Heart left ventricle (tissue), 16 donors: ENCODE data around the gene NPHS1. TPM values are rescaled to one million over a fixed set of nuclear protein-coding genes. Genes with fewer than 3 reads are reported as not detected.
A peak's percentile ranks its signal among the peaks of the same experiment; 100 is the strongest.

ENCODE experiments used
- ATAC-seq, 4 donors: fragments of 200-7000 bp; cut with Tn5 transposase; one replicate each; pipeline ENCODE4 v1.9.1; 2020 to 2022; ENCODE audit warnings: moderate library complexity in 4 of 4, mild to moderate bottlenecking in 3 of 4, moderate number of reproducible peaks in 1 of 4
- DNase-seq, 5 donors: peaks; one replicate each; pipeline ENCODE4 v3.0.0-alpha.2; 2020
- H3K27ac ChIP-seq, 12 donors: fragments of 200-600 bp; sonication (generic) in 4 of 12; one replicate each; pipeline versions ENCODE4 v1.5.0 to v1.8.0; 2016 to 2022; ENCODE audit warnings: mild to moderate bottlenecking in 2 of 12
- H3K27me3 ChIP-seq, 9 donors: fragments of 200-600 bp; sonication (generic) in 2 of 9; one replicate each; pipeline versions ENCODE4 v1.5.1 to v1.8.0; 2016 to 2022; ENCODE audit warnings: mild to moderate bottlenecking in 3 of 9
- H3K36me3 ChIP-seq, 9 donors: fragments of 200-600 bp; sonication (generic) in 2 of 9; one replicate each; pipeline versions ENCODE4 v1.5.0 to v1.8.0; 2018 to 2022; ENCODE audit warnings: mild to moderate bottlenecking in 2 of 9
- H3K4me1 ChIP-seq, 12 donors: fragments of 200-600 bp; sonication (generic) in 4 of 12; one replicate each; pipeline versions ENCODE4 v1.5.0 to v1.8.0; 2016 to 2022; ENCODE audit warnings: mild to moderate bottlenecking in 3 of 12
- H3K4me3 ChIP-seq, 12 donors: fragments of 200-600 bp; sonication (generic) in 4 of 12; one replicate each; pipeline versions ENCODE4 v1.5.0 to v1.8.0; 2017 to 2022; ENCODE audit warnings: mild to moderate bottlenecking in 9 of 12, moderate library complexity in 4 of 12
- H3K9me3 ChIP-seq, 12 donors: fragments of 200-600 bp; sonication (generic) in 4 of 12; one replicate each; pipeline versions ENCODE4 v1.5.0 to v1.8.0; 2016 to 2022; ENCODE audit warnings: mild to moderate bottlenecking in 1 of 12
- POLR2A ChIP-seq, 2 donors: fragments of 450-650 bp; IDR thresholded peaks; one replicate each; pipeline ENCODE4 v1.6.1; 2017; ENCODE audit warnings: antibody characterized with exemption in 2 of 2, mild to moderate bottlenecking in 2 of 2, moderate library complexity in 2 of 2
- whole genome bisulfite sequencing, 4 donors: extraction: QIAGEN DNeasy Blood & Tissue Kit in 2 of 4; methylation state at CpG; one replicate each; pipeline versions ENCODE4 v1.1.5 to v1.1.7; 2013 to 2018; 5-methylcytosine and 5-hydroxymethylcytosine counted together
- intact Hi-C, 10 donors: fragments of 100-400 bp; cut with DNase I; formaldehyde crosslinking; loops; one replicate each; pipeline versions ENCODE4 v1.11.1 to v1.14.2; 2022
- polyA plus RNA-seq, 2 donors: library from polyadenylated mRNA; stranded (reverse); fragments of 200-250 nt; gene quantifications; one replicate each; pipeline ENCODE4 v1.2.3, GENCODE V29; 2013
- total RNA-seq, 9 donors: library from RNA; depleted of rRNA in 2 of 9; stranded (reverse); fragments of >200 nt in 2 of 9; fragmentation: NEBNext Ultra II Directional in 3 of 9; extraction: Animal tissue kit (Norgen Biotek cat#: 25700) in 3 of 9; gene quantifications; one replicate each; pipeline versions ENCODE4 v1.1.0 to v1.2.4, GENCODE V29; 2016 to 2023
- TF ChIP-seq, protein P1 (sequence below), 12 donors: fragments of 200-600 bp; sonication (generic) in 4 of 12; IDR thresholded peaks; one replicate each; pipeline versions ENCODE4 v1.5.0 to v1.8.0; 2018 to 2022; ENCODE audit warnings: antibody characterized with exemption in 12 of 12, mild to moderate bottlenecking in 5 of 12
- donor health status: ischemic (EF 13 %, LVEDD 7.1; RV severe dilation, severe dysfunction).
- donor health status: healthy with polysubstance abuse.
- donor health status: DM: no; HTN: yes; CAD: no.
- donor health status: DM: no; HTN: no; CAD: no.
- donor health status: ischemic (EF 25% LVEDD 6.9; RV normal size, moderate dysfunction).
- donor health status: ischemic (EF 25% LVEDD 5.7; RV mildly dilated, moderate dysfunction).
- donor health status: healthy.
- donor health status: DM: yes; HTN: yes; CAD: no.
- donor health status: ischemic (EF 35%, LVEDD 5.7; RV mildly dilated, moderate dysfunction).
- donor health status: nonischemic (EF 11% LVEDD 7.7; RV severe dilation, severe dysfunction).
- donor health status: DM: yes; HTN: yes; CAD: no.
- donor health status: PGD.
- donor health status: ischemic (EF 29% LVEDD 5.4; RV normal size, mild dysfunction).
- donor health status: nonischemic (EF 23%, LVEDD 6.1; RV moderate dilation, normal function).

Gene NPHS1
- total and polyA plus RNA-seq, 11 donors = 1.0 TPM; not detected in 10

DNA sequence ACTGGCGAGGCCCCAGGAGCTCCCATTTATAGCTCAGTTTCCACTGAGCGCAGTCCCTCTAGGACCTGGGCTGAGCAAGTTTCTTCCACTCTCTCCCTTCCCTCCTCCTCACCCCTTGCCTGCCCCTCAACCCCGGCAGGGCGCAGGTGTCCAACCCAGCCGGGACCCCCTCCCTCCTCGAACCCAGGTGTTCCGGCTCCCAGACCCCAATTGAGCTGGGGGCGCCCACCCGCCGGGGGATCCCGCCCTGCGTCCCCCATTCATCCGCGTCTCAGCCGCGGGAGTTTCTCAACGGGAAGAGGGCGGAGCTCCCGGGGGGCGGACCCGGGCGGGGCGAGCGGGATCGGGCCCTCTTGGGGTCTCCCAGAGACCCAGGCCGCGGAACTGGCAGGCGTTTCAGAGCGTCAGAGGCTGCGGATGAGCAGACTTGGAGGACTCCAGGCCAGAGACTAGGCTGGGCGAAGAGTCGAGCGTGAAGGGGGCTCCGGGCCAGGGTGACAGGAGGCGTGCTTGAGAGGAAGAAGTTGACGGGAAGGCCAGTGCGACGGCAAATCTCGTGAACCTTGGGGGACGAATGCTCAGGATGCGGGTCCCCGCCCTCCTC is 4.3 kb upstream of the NPHS1 start, which contains the start of gene KIRREL2:
KIRREL2 (plus strand) TSS at position 366 of the 604 bp plus-strand sequence; CDS start at position 575, 209 bp downstream.
- peak in 2 of 4 donors; percentile 35 to 51 for ATAC-seq

DNA sequence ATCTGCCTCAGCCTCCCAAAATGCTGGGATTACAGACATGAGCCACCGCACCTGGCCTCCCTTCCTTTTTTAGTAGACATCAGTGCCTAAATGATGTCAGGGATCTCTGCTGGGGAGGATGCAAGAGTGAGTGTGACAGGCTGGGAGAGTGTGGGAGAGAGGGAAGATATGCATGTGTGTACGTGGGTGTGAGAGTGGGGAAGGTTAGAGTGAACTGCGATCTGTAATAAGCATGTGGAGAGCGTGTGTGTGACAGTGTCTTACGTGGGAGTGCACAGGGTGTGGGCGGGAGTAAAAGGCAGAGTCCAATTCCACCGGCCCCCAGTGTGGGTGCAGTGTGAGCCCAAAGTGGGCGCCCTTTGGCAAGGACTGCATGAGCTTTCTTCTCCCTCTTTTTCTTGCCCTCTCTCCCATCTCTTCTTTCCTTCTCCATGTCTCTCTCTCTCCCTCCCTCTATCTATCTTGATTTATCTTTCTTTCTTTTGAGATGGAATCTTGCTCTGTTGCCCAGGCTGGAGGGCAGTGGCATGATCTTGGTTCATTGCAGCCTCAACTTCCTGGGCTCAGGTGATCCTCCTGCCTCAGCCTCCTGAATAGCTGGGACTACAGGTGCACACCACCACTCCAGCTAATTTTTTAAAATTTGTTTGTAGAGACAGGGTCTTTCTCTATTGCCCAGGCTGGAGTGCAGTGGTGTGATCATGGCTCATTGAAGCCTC is 893 bp upstream of the NPHS1 start:
- no peak for DNase-seq
- ATAC-seq = no peak
- intact Hi-C loops = no loop called here
- Histone ChIP-seq H3K4me1 (peaks cover 0 to 17% (median 11%) of the 10 kb centered on the region in 12 donors), H3K27me3 (peaks cover 22 to 95% (median 66%) of the 10 kb centered on the region in 9 donors), H3K4me3 (no peak overlapping the region), H3K36me3 (no peaks in the 10 kb centered on the region), H3K27ac (no peak overlapping the region), H3K9me3 (no peaks in the 10 kb centered on the region)
- TF ChIP-seq, protein P1, sequence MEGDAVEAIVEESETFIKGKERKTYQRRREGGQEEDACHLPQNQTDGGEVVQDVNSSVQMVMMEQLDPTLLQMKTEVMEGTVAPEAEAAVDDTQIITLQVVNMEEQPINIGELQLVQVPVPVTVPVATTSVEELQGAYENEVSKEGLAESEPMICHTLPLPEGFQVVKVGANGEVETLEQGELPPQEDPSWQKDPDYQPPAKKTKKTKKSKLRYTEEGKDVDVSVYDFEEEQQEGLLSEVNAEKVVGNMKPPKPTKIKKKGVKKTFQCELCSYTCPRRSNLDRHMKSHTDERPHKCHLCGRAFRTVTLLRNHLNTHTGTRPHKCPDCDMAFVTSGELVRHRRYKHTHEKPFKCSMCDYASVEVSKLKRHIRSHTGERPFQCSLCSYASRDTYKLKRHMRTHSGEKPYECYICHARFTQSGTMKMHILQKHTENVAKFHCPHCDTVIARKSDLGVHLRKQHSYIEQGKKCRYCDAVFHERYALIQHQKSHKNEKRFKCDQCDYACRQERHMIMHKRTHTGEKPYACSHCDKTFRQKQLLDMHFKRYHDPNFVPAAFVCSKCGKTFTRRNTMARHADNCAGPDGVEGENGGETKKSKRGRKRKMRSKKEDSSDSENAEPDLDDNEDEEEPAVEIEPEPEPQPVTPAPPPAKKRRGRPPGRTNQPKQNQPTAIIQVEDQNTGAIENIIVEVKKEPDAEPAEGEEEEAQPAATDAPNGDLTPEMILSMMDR (IDR thresholded peaks at IDR 0.05) = no peak
- no peak for TF ChIP-seq POLR2A (IDR thresholded peaks at IDR 0.05)
- WGBS, 4 donors = 48 to 72% (median 66%) methylated on average over 8 of the region's 8 CpGs

More for the DNA sequence above, 4.3 kb upstream of the NPHS1 start, which contains the start of gene KIRREL2:
- peaks cover 26 to 95% (median 63%) of the 10 kb centered on the region in 9 donors for H3K27me3 ChIP-seq
- peaks cover 0 to 22% (median 11%) of the 10 kb centered on the region in 12 donors for H3K4me1 ChIP-seq
- no peak for DNase-seq
- TF ChIP-seq, protein P1 (IDR thresholded peaks at IDR 0.05) = no peak
- TF ChIP-seq POLR2A (IDR thresholded peaks at IDR 0.05) = no peak
- H3K27ac ChIP-seq = no peak within 1 kb of the TSS
- no peaks in the 10 kb centered on the region for H3K9me3 ChIP-seq
- WGBS, 4 donors = 0 to 1% (median 1%) methylated on average over 32 to 42 of the region's 42 CpGs
- peak within 1 kb of the TSS; percentile 21 to 63 (median 48) for H3K4me3 ChIP-seq
- intact Hi-C loops = no loop called here
- no peaks in the 10 kb centered on the region for H3K36me3 ChIP-seq

DNA sequence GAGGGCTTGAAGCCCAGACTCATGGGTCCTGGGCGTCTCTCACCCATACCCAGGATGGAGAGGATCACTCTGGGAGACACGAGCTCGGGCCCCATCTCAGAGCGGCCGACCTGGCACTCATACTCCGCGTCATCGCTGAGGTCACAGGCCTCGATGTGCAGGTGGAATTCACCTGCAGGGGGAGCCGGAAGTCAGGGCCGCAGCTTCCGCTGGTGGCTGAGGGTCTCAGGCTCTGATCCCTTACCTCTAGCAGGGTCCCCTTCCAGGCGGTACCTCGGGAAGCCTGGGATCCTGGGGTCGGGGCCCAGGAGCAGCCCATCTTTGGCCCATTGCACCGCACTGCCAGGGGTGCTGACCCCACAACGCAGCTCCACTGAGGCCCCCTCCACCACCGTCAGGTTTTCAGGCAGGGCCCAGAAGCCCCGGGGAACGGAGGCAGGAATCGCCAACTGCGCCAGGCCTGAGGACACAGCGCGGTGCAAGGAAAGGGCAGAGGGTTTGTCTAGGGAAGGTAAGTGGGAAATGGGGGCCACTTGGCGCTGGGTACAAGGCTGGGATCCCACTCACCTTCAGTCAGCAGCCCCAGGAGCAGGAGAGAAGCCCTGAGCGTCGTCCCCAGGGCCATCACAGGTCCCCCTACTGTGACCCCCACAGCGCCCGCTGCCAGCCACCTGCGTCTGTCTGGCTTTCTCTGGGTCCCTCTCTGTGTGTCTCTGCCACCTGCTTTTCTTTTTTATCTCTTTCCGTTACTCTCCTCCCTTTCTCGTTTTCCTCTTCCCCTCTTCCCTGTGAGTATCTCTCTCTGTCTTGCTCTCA is 883 bp downstream of the NPHS1 start:
- DNase-seq (no peak), ATAC-seq (no peak)
- intact Hi-C loops = no loop called here
- Histone ChIP-seq H3K27me3 (peaks cover 24 to 95% (median 57%) of the 10 kb centered on the region in 9 donors), H3K36me3 (no peaks in the 10 kb centered on the region), H3K4me3 (no peak overlapping the region), H3K9me3 (no peaks in the 10 kb centered on the region), H3K27ac (no peak overlapping the region), H3K4me1 (peaks cover 0 to 8% (median 5%) of the 10 kb centered on the region in 12 donors)
- WGBS, 4 donors = 44 to 52% (median 47%) methylated on average over 15 to 32 of the region's 32 CpGs
- no peak for TF ChIP-seq POLR2A (IDR thresholded peaks at IDR 0.05)
- TF ChIP-seq, protein P1 (IDR thresholded peaks at IDR 0.05) = no peak
